ENCODE results near the gene SAG.

Gene SAG

DNA sequence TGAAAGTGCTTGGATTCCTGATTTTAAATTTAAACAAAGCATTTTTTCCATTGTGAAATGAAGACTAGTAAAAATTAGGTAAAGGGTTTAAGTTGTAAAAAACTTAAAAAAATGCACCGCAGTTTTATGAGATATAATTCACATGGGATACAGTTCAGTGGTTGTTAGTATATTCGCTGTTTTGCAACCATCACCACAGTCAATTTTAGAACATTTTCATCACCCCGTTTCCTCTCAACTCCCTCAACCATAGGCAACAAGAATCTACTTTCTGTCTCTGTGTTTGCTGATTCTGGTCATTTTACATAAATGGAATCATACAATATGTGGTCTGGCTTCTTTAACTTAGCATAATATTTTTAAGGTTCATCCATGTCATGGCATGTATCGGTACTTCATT is 50.7 kb downstream of the SAG start:
- Histone ChIP-seq H3K4me3 (ENCODE audit: low read length) (no peak overlapping the region), H3K27me3 (ENCODE audit: control insufficient read depth, insufficient read depth, low read length) (peaks cover 23% of the 10 kb centered on the region), H3K9me3 (ENCODE audit: control insufficient read depth, low read depth, low read length) (no peaks in the 10 kb centered on the region), H3K27ac (ENCODE audit: low read length) (no peak overlapping the region), H3K36me3 (ENCODE audit: control insufficient read depth, low read depth, low read length) (no peaks in the 10 kb centered on the region), H3K4me1 (ENCODE audit: control insufficient read depth, low read depth, low read length) (peaks cover 4% of the 10 kb centered on the region), H3K9ac (ENCODE audit: low read length) (no peak overlapping the region)

DNA sequence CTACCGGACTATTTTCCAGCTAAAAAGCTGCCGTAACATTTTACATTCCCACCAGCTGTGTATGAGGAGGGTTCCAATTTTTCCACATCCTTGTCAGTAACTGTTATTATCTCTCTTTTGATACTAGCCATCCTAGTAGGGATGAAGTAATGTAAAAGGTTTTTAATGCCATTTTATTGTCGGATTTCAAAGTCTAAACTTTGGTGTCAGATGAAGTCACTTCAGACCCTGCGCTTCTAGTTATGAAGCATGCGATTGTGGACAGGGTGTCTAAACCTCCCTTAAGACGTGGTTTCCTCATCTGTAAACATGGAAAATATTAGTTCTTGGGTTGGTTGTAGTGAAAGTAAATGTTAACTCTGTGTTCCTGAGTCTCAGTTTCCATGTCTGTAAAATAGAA is 51.3 kb downstream of the SAG start:
- H3K27ac ChIP-seq (ENCODE audit: low read length), result no peak overlapping the region
- peaks cover 17% of the 10 kb centered on the region for H3K27me3 ChIP-seq (ENCODE audit: control insufficient read depth, insufficient read depth, low read length)
- H3K9ac ChIP-seq (ENCODE audit: low read length), result no peak overlapping the region
- H3K9me3 ChIP-seq (ENCODE audit: control insufficient read depth, low read depth, low read length), result no peaks in the 10 kb centered on the region
- no peak overlapping the region for H3K4me3 ChIP-seq (ENCODE audit: low read length)
- no peaks in the 10 kb centered on the region for H3K36me3 ChIP-seq (ENCODE audit: control insufficient read depth, low read depth, low read length)
- peaks cover 4% of the 10 kb centered on the region for H3K4me1 ChIP-seq (ENCODE audit: control insufficient read depth, low read depth, low read length)

DNA sequence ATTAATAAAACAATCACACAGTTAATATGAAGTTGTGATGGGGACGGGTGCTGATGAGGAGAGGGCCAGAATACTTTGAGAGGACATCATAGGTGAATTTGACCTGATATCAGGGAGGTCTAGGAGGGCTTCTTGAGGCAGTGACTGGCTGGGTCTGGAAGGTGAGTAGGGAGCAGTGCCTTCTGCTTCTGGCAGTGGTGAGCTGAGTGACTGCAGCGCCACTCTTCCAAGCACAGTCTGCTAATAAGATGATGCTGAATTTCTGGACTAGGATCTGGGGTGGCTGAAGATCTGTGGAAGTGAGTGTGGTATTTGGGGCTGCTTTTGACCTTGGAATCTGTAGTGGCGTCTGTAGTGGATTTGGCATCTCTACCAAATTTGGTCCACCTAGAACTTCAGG is 52.2 kb downstream of the SAG start:
- Histone ChIP-seq H3K36me3 (ENCODE audit: control insufficient read depth, low read depth, low read length) (no peaks in the 10 kb centered on the region), H3K27ac (ENCODE audit: low read length) (no peak overlapping the region), H3K4me3 (ENCODE audit: low read length) (no peak overlapping the region), H3K4me1 (ENCODE audit: control insufficient read depth, low read depth, low read length) (peaks cover 4% of the 10 kb centered on the region), H3K27me3 (ENCODE audit: control insufficient read depth, insufficient read depth, low read length) (peaks cover 16% of the 10 kb centered on the region), H3K9me3 (ENCODE audit: control insufficient read depth, low read depth, low read length) (no peaks in the 10 kb centered on the region), H3K9ac (ENCODE audit: low read length) (no peak overlapping the region)

DNA sequence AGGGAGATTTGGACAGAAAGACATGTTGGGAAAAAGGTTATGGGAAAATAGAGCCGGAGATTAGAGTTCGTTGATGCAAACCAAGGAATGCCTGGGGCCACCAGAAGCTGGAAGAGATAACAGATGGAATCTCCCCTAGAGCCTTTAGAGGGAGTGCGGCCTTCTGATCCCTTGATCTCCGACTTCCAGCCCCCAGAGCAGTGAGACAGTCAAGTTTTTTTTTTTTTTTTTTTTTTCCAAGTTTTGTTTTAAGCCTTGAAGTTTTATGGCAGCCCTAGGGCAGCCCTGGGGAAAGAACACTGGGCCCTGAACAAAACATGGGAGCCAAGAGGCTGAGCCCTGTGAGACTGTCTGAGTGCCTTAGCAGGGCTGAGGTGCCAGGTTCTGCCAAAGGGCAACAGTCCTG is 53.2 kb downstream of the SAG start:
- H3K9me3 ChIP-seq (ENCODE audit: control insufficient read depth, low read depth, low read length), result no peaks in the 10 kb centered on the region
- no peak overlapping the region for H3K27ac ChIP-seq (ENCODE audit: low read length)
- no peak overlapping the region for H3K9ac ChIP-seq (ENCODE audit: low read length)
- peaks cover under 1% of the 10 kb centered on the region for H3K4me1 ChIP-seq (ENCODE audit: control insufficient read depth, low read depth, low read length)
- no peak overlapping the region for H3K4me3 ChIP-seq (ENCODE audit: low read length)
- H3K36me3 ChIP-seq (ENCODE audit: control insufficient read depth, low read depth, low read length), result no peaks in the 10 kb centered on the region
- H3K27me3 ChIP-seq (ENCODE audit: control insufficient read depth, insufficient read depth, low read length), result peaks cover 7% of the 10 kb centered on the region

DNA sequence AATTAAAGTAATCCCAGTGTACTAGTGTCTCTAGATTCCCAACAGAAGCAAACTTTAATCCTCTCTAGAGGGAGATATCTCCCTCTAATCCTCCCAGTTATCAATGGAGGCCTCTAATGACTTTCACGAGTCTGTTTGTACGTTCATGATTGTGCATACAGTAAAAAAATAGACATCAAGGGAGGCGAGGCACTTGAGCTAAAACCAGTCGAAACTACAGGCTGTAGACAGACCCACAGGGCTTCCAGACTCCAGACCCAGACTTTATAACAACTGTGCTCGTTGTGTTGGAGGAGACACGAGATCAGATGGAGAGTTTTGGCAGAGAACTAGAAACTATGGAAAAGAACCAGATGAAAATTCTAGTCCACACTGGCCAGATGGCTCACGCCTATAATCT is 53.7 kb downstream of the SAG start:
- H3K27me3 ChIP-seq (ENCODE audit: control insufficient read depth, insufficient read depth, low read length), result peaks cover 1% of the 10 kb centered on the region
- no peaks in the 10 kb centered on the region for H3K36me3 ChIP-seq (ENCODE audit: control insufficient read depth, low read depth, low read length)
- H3K27ac ChIP-seq (ENCODE audit: low read length), result no peak overlapping the region
- H3K4me3 ChIP-seq (ENCODE audit: low read length), result no peak overlapping the region
- H3K9ac ChIP-seq (ENCODE audit: low read length), result no peak overlapping the region
- H3K4me1 ChIP-seq (ENCODE audit: control insufficient read depth, low read depth, low read length), result no peaks in the 10 kb centered on the region
- no peaks in the 10 kb centered on the region for H3K9me3 ChIP-seq (ENCODE audit: control insufficient read depth, low read depth, low read length)

DNA sequence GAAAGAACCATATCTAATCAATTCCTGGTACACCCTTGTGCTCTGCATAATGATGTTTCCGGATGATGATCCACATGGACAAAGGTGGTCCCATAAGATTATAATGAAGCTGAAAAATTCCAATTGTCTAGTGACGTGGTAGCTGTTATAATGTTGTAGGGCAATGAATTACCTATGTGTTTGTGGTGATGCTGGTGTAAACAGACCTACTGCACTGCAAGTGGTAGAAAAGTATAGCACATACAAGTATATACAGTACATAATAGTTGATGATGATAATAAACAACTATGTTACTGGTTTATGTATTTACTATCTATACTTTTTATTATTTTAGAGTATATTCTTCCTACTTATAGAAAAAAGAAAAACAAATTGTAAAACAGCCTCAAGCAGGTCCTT is 55.1 kb downstream of the SAG start:
- no peaks in the 10 kb centered on the region for H3K9me3 ChIP-seq (ENCODE audit: control insufficient read depth, low read depth, low read length)
- H3K27ac ChIP-seq (ENCODE audit: low read length), result no peak overlapping the region
- H3K4me1 ChIP-seq (ENCODE audit: control insufficient read depth, low read depth, low read length), result no peaks in the 10 kb centered on the region
- H3K36me3 ChIP-seq (ENCODE audit: control insufficient read depth, low read depth, low read length), result no peaks in the 10 kb centered on the region
- H3K4me3 ChIP-seq (ENCODE audit: low read length), result no peak overlapping the region
- H3K27me3 ChIP-seq (ENCODE audit: control insufficient read depth, insufficient read depth, low read length), result no peaks in the 10 kb centered on the region
- H3K9ac ChIP-seq (ENCODE audit: low read length), result no peak overlapping the region

DNA sequence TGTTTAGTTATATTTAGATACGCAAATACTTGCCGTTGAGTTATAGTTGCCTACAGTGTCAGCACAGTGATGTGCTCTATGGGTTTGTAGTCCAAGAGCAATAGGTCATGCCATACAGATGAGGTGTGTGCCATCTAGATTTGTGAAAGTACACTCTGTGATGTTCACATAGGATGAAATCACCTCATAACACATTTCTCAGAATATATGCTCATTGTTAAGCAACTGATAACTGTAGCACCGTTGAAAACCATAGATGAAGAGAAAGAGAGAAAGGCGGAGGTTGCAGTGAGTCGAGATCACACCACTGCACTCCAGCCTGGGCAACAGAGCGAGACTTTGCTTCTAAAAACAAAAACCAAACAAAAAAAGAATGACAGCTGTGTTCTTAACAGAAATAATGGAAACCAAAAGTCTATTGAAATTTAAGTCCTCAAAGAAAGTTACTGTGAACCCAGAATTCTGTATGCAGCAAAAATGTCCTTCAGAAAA is 56.2 kb downstream of the SAG start:
- no peak overlapping the region for H3K4me3 ChIP-seq (ENCODE audit: low read length)
- H3K9ac ChIP-seq (ENCODE audit: low read length), result no peak overlapping the region
- no peaks in the 10 kb centered on the region for H3K4me1 ChIP-seq (ENCODE audit: control insufficient read depth, low read depth, low read length)
- H3K27me3 ChIP-seq (ENCODE audit: control insufficient read depth, insufficient read depth, low read length), result no peaks in the 10 kb centered on the region
- no peaks in the 10 kb centered on the region for H3K36me3 ChIP-seq (ENCODE audit: control insufficient read depth, low read depth, low read length)
- H3K27ac ChIP-seq (ENCODE audit: low read length), result no peak overlapping the region
- H3K9me3 ChIP-seq (ENCODE audit: control insufficient read depth, low read depth, low read length), result no peaks in the 10 kb centered on the region

DNA sequence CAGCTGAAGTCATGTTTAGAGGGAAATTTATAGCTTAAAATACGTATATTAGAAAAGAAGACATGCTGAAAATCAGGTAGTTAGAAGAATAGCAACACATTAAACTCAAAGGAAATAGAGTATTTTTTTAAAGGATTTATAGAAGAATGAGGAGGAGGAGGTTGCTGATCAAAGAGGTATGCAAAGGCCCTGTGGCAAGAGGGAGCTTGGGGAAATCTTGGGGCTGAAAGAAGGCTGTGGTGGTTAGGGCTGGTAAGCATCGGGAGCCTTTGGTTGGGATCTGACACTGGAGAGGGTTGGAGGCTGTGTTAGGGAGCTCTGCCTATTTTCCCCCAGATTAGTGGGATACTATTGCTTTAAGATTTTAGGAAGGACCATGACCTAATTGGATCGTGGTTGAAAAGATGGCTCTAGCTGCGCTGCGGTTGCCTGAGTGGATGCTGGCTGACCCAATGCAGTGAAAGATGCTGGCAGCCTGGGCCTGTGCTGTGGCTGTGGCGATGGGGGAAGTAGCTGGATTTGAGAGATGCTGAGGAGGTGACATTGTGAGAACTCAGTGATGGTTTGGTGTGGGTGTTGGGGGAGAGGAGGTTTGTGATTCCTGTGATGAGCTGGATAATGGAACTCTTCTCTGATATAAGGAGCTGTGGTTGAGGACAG is 58.4 kb downstream of the SAG start:
- Histone ChIP-seq H3K36me3 (ENCODE audit: control insufficient read depth, low read depth, low read length) (no peaks in the 10 kb centered on the region), H3K4me3 (ENCODE audit: low read length) (no peak overlapping the region), H3K9me3 (ENCODE audit: control insufficient read depth, low read depth, low read length) (no peaks in the 10 kb centered on the region), H3K27me3 (ENCODE audit: control insufficient read depth, insufficient read depth, low read length) (no peaks in the 10 kb centered on the region), H3K27ac (ENCODE audit: low read length) (no peak overlapping the region), H3K4me1 (ENCODE audit: control insufficient read depth, low read depth, low read length) (no peaks in the 10 kb centered on the region), H3K9ac (ENCODE audit: low read length) (no peak overlapping the region)

DNA sequence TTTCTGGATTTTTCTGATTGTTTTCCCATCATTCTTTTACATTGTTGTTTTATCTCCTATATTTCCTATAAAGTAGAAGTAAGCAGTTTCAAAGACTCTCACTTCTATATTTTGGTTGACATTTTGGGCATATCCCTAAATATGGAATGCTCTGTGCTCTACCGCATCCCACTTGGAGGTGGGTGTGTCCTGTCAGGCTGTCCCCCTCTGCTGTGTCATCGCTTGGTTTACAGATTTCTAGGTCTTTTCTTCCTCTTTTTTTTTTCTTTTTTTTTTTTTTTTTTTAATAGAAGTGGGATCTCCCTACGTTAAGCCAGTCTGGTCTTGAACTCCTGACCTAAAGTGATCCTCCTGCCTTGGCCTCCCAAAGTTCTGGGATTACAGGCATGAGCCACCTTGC is 60.0 kb downstream of the SAG start:
- H3K9me3 ChIP-seq (ENCODE audit: control insufficient read depth, low read depth, low read length), result no peaks in the 10 kb centered on the region
- H3K4me1 ChIP-seq (ENCODE audit: control insufficient read depth, low read depth, low read length), result peaks cover 4% of the 10 kb centered on the region
- H3K27me3 ChIP-seq (ENCODE audit: control insufficient read depth, insufficient read depth, low read length), result no peaks in the 10 kb centered on the region
- no peak overlapping the region for H3K4me3 ChIP-seq (ENCODE audit: low read length)
- H3K36me3 ChIP-seq (ENCODE audit: control insufficient read depth, low read depth, low read length), result no peaks in the 10 kb centered on the region
- H3K27ac ChIP-seq (ENCODE audit: low read length), result no peak overlapping the region
- no peak overlapping the region for H3K9ac ChIP-seq (ENCODE audit: low read length)

DNA sequence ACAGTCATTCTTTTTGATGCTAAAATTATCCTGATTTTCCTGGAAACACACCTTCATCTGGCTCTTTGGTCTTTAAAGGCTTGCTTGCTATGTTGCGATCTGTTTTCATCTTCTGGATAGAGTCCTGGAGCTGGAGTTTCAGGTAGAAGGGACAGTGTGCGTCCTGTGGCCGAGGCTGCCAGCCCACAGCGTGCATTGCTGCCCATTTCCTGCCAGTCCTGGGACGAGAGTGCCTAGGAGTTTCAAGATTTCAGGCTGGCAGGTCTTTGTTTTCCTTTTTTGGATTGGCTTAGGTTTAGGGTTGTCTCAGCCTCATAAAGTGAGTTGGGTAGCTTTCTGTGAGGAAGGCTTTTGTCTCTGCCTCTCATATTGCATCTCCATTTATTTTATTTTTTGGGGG is 61.1 kb downstream of the SAG start:
- H3K4me3 ChIP-seq (ENCODE audit: low read length), result no peak overlapping the region
- H3K4me1 ChIP-seq (ENCODE audit: control insufficient read depth, low read depth, low read length), result peaks cover 4% of the 10 kb centered on the region
- H3K9me3 ChIP-seq (ENCODE audit: control insufficient read depth, low read depth, low read length), result no peaks in the 10 kb centered on the region
- H3K27ac ChIP-seq (ENCODE audit: low read length), result no peak overlapping the region
- H3K9ac ChIP-seq (ENCODE audit: low read length), result no peak overlapping the region
- H3K27me3 ChIP-seq (ENCODE audit: control insufficient read depth, insufficient read depth, low read length), result no peaks in the 10 kb centered on the region
- H3K36me3 ChIP-seq (ENCODE audit: control insufficient read depth, low read depth, low read length), result no peaks in the 10 kb centered on the region

DNA sequence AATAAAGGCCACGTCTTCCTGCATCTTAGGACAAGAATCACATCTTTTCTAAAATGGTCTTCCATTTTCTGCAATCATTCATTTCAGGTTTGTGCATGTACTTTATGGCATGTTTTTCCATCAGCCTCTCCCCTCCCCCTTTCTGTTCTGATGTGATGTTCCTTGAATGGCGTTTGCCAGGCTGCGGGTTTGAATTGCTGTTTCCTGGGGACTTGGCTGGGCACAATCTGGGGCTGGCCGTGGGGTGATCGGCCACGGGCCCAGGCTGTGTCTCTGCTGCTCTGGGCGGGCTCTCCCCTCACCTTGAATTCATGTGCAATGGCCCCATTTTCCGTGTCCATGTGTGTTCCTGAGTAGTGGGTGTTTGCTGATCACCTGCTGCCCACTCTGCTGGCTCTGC is 61.8 kb downstream of the SAG start:
- Histone ChIP-seq H3K4me3 (ENCODE audit: low read length) (no peak overlapping the region), H3K36me3 (ENCODE audit: control insufficient read depth, low read depth, low read length) (no peaks in the 10 kb centered on the region), H3K27me3 (ENCODE audit: control insufficient read depth, insufficient read depth, low read length) (no peaks in the 10 kb centered on the region), H3K4me1 (ENCODE audit: control insufficient read depth, low read depth, low read length) (peaks cover 4% of the 10 kb centered on the region), H3K9ac (ENCODE audit: low read length) (no peak overlapping the region), H3K27ac (ENCODE audit: low read length) (no peak overlapping the region), H3K9me3 (ENCODE audit: control insufficient read depth, low read depth, low read length) (no peaks in the 10 kb centered on the region)

DNA sequence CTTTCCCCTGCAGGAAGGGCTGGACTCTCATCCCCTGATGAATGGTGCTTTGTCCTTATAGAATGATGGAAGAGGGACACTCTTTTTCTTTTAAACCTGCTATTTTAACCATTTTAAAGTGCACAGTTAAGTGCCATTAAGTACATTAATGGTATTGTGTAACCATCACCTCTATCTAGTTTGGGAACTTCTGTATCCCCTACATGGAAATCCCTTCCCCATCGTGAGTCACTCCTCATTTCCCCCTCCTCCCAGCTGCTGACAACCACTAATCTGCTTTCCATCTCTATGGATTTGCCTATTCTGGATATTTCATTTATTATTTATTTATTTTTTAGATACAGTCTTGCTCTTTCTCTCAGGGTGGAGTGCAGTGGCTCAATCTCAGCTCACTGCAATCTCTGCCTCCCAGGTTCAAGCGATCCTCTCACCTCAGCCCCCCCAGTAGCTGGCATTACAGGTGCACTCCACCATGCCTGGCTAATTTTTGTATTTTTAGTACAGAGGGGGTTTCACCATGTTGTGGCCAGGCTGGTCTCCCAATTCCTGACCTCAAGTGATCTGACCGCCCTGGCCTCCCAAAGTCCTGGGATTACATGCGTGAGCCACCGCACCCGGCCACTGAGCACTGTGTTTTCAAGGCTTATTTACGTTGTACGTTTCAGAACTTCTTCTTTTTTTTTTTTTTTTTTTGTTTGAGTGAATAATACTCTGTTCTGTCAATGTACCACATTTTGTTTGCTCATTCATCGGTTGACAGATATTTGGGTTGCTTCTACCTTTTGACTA is 62.5 kb downstream of the SAG start:
- no peak overlapping the region for H3K27ac ChIP-seq (ENCODE audit: low read length)
- H3K4me3 ChIP-seq (ENCODE audit: low read length), result no peak overlapping the region
- no peak overlapping the region for H3K9ac ChIP-seq (ENCODE audit: low read length)
- H3K36me3 ChIP-seq (ENCODE audit: control insufficient read depth, low read depth, low read length), result no peaks in the 10 kb centered on the region
- H3K9me3 ChIP-seq (ENCODE audit: control insufficient read depth, low read depth, low read length), result no peaks in the 10 kb centered on the region
- no peaks in the 10 kb centered on the region for H3K27me3 ChIP-seq (ENCODE audit: control insufficient read depth, insufficient read depth, low read length)
- peaks cover 4% of the 10 kb centered on the region for H3K4me1 ChIP-seq (ENCODE audit: control insufficient read depth, low read depth, low read length)
